Stimulated activated CD4-positive, alpha-beta T cell treated with anti-CD3 and anti-CD28 coated beads, Interleukin-1b, Interleukin-23, amount 100 ng/mL, for 1 hour (primary cell): ENCODE data around the gene RIMBP2.

Experiments
- DNase-seq, 2 donors: peaks; one replicate each; pipeline ENCODE4 v3.0.0-alpha.2; 2020; ENCODE audit warnings: low read depth in 2 of 2

RIMBP2 gene

GRCh38 chr12:130569521-130569920 lies 146.6 kb downstream of the RIMBP2 start:
- DNase-seq: no peak

GRCh38 chr12:130568501-130568900 lies 147.6 kb downstream of the RIMBP2 start:
- no peak for DNase-seq

GRCh38 chr12:130568041-130568440 lies 148.1 kb downstream of the RIMBP2 start:
- no peak for DNase-seq

DNA sequence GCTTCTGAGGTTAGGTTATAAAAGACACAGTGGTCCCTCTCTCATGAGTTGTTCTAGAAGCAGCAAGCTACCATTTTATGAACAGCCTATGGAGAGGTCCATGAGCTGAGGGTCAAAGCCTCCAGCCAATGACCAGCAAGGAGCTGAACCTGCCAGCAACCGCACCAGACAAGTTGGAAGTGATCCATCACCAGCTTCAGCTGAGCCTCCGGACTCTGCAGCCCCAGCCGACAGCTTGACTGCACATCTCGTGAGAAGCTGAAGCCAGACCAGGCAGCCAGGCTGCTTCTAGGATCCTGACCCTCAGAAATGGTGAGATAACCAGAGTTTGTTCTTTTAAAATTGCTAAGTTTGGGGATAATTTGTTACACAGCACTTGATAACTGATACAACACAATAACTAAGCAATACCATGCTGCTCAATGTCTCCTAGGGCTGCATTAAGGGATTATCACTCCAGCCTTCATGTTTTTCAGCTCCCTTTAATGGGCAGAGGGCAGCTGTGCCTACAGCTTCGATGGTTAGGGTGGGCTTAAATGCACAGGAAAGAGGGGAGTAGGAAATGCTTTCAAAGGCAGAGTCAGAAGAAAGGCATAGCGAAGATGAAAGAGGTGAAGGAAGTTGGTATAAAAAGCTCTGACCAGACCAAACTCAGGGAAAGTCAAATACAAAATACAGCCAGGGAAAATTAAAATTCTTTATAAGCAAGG lies 149.5 kb downstream of the RIMBP2 start:
- no peak for DNase-seq

- no peak for DNase-seq
Measured at GRCh38 chr12:130565189-130565588, 150.9 kb downstream of the RIMBP2 start.

- DNase-seq: no peak
Measured at GRCh38 chr12:130563323-130563722, 152.8 kb downstream of the RIMBP2 start.

- no peak for DNase-seq
Measured at GRCh38 chr12:130562716-130563115, 153.4 kb downstream of the RIMBP2 start.

DNA sequence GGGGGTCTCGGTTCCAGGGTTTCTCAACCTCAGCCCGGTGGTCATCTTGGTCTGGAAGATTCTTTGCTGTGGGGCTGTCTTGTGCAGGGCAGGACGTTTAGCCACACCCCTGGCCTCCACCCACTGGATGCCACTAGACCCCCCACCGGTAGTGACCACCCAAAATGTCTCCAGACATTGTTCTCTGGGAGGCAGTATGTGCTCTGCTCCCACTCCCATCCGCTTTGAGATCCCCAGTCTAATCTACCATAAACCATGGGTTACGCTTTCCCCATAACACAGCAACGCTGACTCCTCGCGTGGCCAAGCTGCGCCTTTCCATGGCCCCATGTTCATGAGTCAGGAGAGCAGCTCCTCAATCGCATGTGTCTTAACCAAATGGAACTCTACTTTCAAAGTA lies 155.8 kb downstream of the RIMBP2 start:
- DNase-seq: no peak

- no peak for DNase-seq
Measured at GRCh38 chr12:130559806-130560205, 156.3 kb downstream of the RIMBP2 start.

DNA sequence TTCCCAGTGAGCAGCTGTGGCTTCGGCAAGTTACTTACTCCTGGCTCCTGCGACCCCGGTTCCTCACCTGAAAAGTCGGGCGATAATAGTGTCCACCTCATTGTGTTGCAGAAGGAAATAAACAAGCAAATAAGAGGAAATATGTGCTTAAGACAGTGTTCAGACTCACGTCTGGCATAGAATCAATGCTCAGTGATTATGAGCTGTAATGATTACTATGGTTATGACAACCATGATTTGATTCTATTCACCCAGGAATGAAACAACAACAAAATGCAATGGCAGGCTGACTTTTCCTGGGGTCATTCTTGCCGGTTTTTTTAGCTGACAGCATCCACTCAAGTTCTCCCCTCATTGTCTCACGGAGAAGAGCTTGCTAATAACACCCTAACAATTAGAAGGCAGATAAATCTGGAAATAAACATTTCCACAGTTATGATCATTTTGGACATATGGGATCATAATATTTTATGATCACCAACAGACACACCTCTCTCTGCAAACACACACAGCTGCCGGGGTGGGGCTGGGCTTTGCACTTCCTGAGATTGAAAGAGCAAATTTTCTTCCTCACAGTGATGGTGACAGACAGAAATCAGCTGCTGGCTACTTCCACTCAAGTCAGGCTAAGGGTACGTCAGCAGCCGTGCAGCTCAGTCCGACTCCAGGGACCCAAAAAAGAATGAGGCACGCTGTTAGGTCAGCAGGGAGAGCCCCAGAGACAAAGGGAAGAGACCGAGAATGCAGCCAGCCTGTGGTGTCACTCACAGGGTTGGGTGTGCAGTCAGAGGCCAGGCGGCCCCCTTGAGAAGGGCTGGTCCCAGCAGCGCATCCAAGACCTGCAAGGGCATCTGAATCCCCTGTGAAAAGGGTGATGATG lies 158.0 kb downstream of the RIMBP2 start:
- DNase-seq: no peak

DNA sequence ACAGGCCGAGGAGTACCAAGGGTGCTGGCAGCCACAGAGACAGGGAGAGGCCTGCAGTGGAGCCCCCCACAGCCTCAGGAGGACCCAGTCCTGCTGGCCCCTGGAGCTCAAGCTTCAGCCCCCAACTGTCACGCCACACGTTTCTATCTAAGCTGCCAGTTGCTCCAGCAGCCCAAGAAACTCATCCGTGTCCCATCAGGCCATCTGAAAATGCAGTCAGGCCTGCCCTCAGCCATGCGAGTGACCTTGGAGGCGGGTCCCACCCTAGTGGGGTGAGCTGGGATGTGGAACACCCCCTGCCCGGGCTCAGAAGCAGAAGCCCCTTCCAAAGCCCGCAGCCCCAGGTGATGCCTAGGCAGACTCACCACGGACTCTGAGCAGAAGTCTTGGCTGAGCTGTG lies 158.9 kb downstream of the RIMBP2 start:
- no peak for DNase-seq

- DNase-seq: no peak
Measured at GRCh38 chr12:130556486-130557055, 159.5 kb downstream of the RIMBP2 start.

DNA sequence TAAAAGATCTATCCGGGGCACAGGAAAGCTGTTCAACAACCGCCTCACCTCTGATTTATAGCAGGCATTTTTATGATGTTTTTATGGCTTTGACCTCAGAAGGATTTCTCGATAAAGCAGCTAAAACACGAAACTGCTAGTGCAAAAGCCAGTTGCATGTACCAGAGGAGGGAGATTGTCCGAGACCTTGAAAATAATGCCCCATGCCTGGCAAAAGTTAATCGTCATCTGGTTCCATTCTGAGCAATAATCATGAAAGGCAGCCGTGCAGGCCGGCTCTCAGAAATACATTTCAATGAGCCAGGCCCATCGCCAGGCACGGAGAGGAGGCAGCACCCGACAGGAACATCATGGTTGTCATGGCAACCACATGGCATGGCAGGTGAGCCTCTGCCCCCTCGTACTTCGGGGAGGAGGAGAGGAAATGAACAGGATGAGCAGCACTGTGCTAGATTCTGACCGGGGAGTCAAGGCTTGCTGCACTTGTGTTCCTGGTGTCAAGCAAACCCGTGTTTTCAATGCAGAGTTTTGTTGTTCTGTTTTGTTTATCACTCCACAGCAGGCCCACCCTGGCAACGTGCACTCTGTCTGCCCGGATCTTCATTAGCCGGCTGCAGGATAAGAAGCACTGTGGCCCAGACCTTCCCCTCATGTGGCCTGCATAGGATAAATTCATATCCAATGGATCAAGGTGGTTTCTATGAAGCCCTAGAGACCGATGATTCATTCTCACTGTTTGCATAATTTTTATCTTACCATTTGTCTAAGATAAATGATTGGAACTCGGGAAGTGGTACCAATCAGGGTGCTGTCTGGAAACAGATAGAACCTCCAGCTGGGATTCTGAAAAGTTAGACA lies 160.2 kb downstream of the RIMBP2 start:
- no peak for DNase-seq

- DNase-seq: no peak
Measured at GRCh38 chr12:130555221-130555620, 160.9 kb downstream of the RIMBP2 start.

- DNase-seq: no peak
Measured at GRCh38 chr12:130552483-130552996, 163.6 kb downstream of the RIMBP2 start.

GRCh38 chr12:130549361-130549760 lies 166.7 kb downstream of the RIMBP2 start:
- no peak for DNase-seq

DNA sequence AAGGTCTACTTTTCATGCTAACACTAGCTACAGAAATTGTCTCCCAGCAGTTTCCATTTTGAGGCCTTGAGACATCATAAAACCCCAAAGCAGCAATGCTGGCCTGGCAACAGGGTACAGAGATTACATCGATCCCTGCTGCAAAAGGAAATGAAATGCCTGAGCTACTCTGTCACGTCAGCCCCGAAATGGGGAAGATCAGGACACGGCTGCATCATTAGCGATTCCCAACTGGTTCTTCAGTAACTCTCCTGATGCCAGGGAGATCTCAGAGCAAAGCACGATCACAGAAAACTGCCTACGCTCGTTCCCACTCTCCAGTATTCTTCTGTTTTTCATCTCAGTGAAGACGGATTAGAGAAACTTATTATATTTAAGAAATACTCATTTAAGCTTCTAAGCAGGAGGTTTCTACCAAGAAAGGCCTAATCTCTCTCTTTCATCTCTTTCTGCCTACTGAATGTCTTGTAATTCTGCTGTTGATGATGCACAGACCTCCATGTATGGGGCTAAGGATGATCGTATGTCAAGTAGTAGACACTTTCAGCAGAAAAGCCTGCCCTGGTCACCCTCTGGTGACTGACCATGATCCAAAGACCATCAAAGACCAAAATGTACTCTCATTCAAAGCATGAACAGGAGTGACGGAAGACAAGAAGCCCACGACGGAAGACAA lies 168.5 kb downstream of the RIMBP2 start:
- DNase-seq: no peak

DNA sequence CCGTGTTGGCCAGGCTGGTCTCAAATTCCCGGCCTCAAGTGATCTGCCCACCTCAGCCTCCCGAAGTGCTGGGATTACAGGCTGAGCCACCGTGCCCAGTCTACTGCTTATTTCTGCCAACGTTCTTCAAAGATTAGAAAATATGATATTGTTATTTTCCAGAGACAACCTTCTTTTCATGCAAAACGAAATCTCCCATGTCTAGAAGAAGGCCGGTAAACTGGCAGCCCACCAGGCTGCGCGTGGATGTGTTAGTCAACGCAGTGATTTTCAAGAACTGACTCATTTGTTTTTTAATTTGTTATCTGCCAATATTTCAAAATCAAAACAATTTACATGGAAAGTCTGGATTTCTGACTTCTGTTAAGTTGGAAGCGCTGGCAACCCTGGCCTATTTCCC lies 169.6 kb downstream of the RIMBP2 start:
- no peak for DNase-seq

DNA sequence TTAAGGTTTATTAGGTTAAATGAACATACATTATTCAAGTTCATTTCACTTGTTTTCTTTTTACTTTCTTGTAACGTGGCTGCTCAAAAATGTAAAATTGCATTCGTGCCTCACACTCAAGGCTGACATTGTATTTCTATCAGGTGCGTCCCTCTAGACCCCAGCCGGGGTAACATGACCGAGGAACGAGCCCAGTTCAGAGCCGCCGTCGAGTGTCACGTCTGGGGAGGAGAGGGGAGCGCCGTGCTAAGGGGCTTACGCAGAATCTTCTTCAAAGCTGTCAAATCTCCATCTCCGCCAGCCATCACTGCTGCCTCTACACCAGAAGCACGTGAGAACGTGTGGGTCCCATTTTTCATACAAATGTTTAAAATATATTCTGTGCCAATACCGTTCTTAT lies 170.6 kb downstream of the RIMBP2 start:
- DNase-seq: no peak

- no peak for DNase-seq
Measured at GRCh38 chr12:130540376-130540775, 175.7 kb downstream of the RIMBP2 start.
